H9 (cell line): ENCODE data around the gene ARHGAP9. TPM values are rescaled to one million over a fixed set of nuclear protein-coding genes. Genes with fewer than 3 reads are reported as not detected.

Experiments used
- DNase-seq: peaks from one replicate; pipeline ENCODE4 v3.0.0-alpha.2; 2017
- H2AFZ ChIP-seq: one replicate; pipeline ENCODE4 v1.6.1; 2013; ENCODE audit warnings: mild to moderate bottlenecking, low read length, control low read depth, moderate library complexity
- H2AK5ac ChIP-seq: 2 replicates; pipeline ENCODE4 v1.6.1; 2013; ENCODE audit warnings: low read length, control low read depth, mixed read lengths; ENCODE audit not compliant: insufficient read length
- H2BK120ac ChIP-seq: one replicate; pipeline ENCODE4 v1.6.1; 2013; ENCODE audit warnings: low read depth, mild to moderate bottlenecking, low read length, control low read depth, inconsistent platforms; ENCODE audit not compliant: poor library complexity, severe bottlenecking
- H2BK12ac ChIP-seq: 2 replicates; pipeline ENCODE4 v1.6.1; 2013; ENCODE audit warnings: low read length, control low read depth, mixed read lengths, low read depth; ENCODE audit not compliant: insufficient read length
- H2BK15ac ChIP-seq: 2 replicates; pipeline ENCODE4 v1.6.1; 2013; ENCODE audit warnings: low read depth, low read length, control low read depth
- H2BK20ac ChIP-seq: one replicate; pipeline ENCODE4 v1.6.1; 2013; ENCODE audit warnings: low read depth, mild to moderate bottlenecking, low read length, control low read depth, inconsistent platforms; ENCODE audit not compliant: poor library complexity, severe bottlenecking
- H2BK5ac ChIP-seq: 2 replicates; pipeline ENCODE4 v1.6.1; 2013; ENCODE audit warnings: low read length, control low read depth, mixed read lengths; ENCODE audit not compliant: insufficient read length
- H3K14ac ChIP-seq: 2 replicates; pipeline ENCODE4 v1.6.1; 2013; ENCODE audit warnings: low read length, control low read depth; ENCODE audit not compliant: insufficient read depth
- H3K18ac ChIP-seq: 2 replicates; pipeline ENCODE4 v1.6.1; 2013; ENCODE audit warnings: low read depth, mild to moderate bottlenecking, mixed read lengths, low read length, control low read depth; ENCODE audit not compliant: insufficient read length
- H3K23ac ChIP-seq: 2 replicates; pipeline ENCODE4 v1.6.1; 2013; ENCODE audit warnings: low read length, control low read depth, mixed read lengths, low read depth; ENCODE audit not compliant: insufficient read length
- H3K23me2 ChIP-seq: 2 replicates; pipeline ENCODE4 v1.6.1; 2013; ENCODE audit warnings: low read depth, mild to moderate bottlenecking, mixed read lengths, low read length, control low read depth; ENCODE audit not compliant: insufficient read length, poor library complexity, severe bottlenecking
- H3K27ac ChIP-seq: 2 replicates; pipeline ENCODE4 v1.5.1; 2013; ENCODE audit warnings: low read length, control low read depth, mixed read lengths, low read depth; ENCODE audit not compliant: insufficient read length
- H3K27me3 ChIP-seq: 2 replicates; pipeline ENCODE4 v1.6.1; 2013; ENCODE audit warnings: low read length, control low read depth, inconsistent platforms; ENCODE audit not compliant: insufficient read depth
- H3K4ac ChIP-seq: 2 replicates; pipeline ENCODE4 v1.6.1; 2013; ENCODE audit warnings: low read depth, mild to moderate bottlenecking, control low read depth, inconsistent platforms, low read length, moderate library complexity
- H3K4me1 ChIP-seq: 2 replicates; pipeline ENCODE4 v1.6.1; 2013; ENCODE audit warnings: low read length, control low read depth, inconsistent platforms; ENCODE audit not compliant: insufficient read depth
- H3K4me2 ChIP-seq: 2 replicates; pipeline ENCODE4 v1.6.1; 2013; ENCODE audit warnings: low read length, control low read depth, mixed read lengths; ENCODE audit not compliant: insufficient read length, insufficient read depth
- H3K56ac ChIP-seq: 2 replicates; pipeline ENCODE4 v1.6.1; 2013; ENCODE audit warnings: low read depth, mild to moderate bottlenecking, mixed read lengths, low read length, control low read depth; ENCODE audit not compliant: insufficient read length
- H3K79me1 ChIP-seq: 2 replicates; pipeline ENCODE4 v1.6.1; 2013; ENCODE audit warnings: low read depth, mild to moderate bottlenecking, moderate library complexity, low read length, control low read depth, inconsistent platforms; ENCODE audit not compliant: insufficient read depth, poor library complexity, severe bottlenecking
- H3K79me2 ChIP-seq: 2 replicates; pipeline ENCODE4 v1.6.1; 2013; ENCODE audit warnings: low read length, control low read depth, inconsistent platforms; ENCODE audit not compliant: insufficient read depth
- H3K9ac ChIP-seq: 2 replicates; pipeline ENCODE4 v1.6.1; 2013; ENCODE audit warnings: low read length, control low read depth, mixed read lengths; ENCODE audit not compliant: insufficient read length; ENCODE audit errors: extremely low read depth
- H3K9me3 ChIP-seq: one replicate; pipeline ENCODE4 v1.6.1; 2013; ENCODE audit warnings: low read depth, low read length, inconsistent platforms; ENCODE audit not compliant: control insufficient read depth
- H3T11ph ChIP-seq: one replicate; pipeline ENCODE4 v1.6.1; 2013; ENCODE audit warnings: mild to moderate bottlenecking, low read length, control low read depth, inconsistent platforms
- H4K20me1 ChIP-seq: one replicate; pipeline ENCODE4 v1.6.1; 2013; ENCODE audit not compliant: control insufficient read depth, insufficient read length, insufficient read depth
- H4K5ac ChIP-seq: 2 replicates; pipeline ENCODE4 v1.6.1; 2013; ENCODE audit warnings: low read depth, mild to moderate bottlenecking, mixed read lengths, low read length, control low read depth; ENCODE audit not compliant: insufficient read length
- H4K8ac ChIP-seq: replicated peaks from 2 replicates; pipeline ENCODE4 v1.6.1; 2013; ENCODE audit warnings: low read length, control low read depth, mixed read lengths, low read depth; ENCODE audit not compliant: insufficient read length
- H4K91ac ChIP-seq: 2 replicates; pipeline ENCODE4 v1.6.1; 2013; ENCODE audit warnings: low read depth, mild to moderate bottlenecking, moderate library complexity, mixed read lengths, low read length, control low read depth; ENCODE audit not compliant: insufficient read length
- H3K27ac Mint-ChIP-seq, 3 experiments: 2 replicates in 2 of 3; 3 replicates in 1 of 3; pipeline ENCODE4 v1.8.0; 2020 to 2021; ENCODE audit warnings: mixed read lengths in 3 of 3, mild to moderate bottlenecking in 1 of 3, moderate library complexity in 1 of 3
- H3K27me3 Mint-ChIP-seq: 2 replicates; pipeline ENCODE4 v1.8.0; 2021; ENCODE audit warnings: low read depth, mild to moderate bottlenecking, moderate library complexity, mixed read lengths
- H3K36me3 Mint-ChIP-seq, 3 experiments: 2 replicates in 2 of 3; 3 replicates in 1 of 3; pipeline ENCODE4 v1.8.0; 2020 to 2021; ENCODE audit warnings: low read depth in 3 of 3, mixed read lengths in 3 of 3; ENCODE audit not compliant: insufficient read depth in 1 of 3
- H3K4me1 Mint-ChIP-seq, 2 experiments: 2 replicates each; pipeline ENCODE4 v1.8.0; 2020; ENCODE audit warnings: mixed read lengths in 2 of 2
- H3K4me3 Mint-ChIP-seq, 2 experiments: 2 replicates in 1 of 2; 3 replicates in 1 of 2; pipeline ENCODE4 v1.8.0; 2020 to 2021; ENCODE audit warnings: mild to moderate bottlenecking in 2 of 2, mixed read lengths in 2 of 2, moderate library complexity in 1 of 2
- H3K9me3 Mint-ChIP-seq, 2 experiments: 2 replicates in 1 of 2; 3 replicates in 1 of 2; pipeline ENCODE4 v1.8.0; 2020; ENCODE audit warnings: mild to moderate bottlenecking in 2 of 2, mixed read lengths in 2 of 2, moderate library complexity in 1 of 2
- CTCF ChIP-seq: fragments of 200-600 bp; sonication (generic); conservative IDR thresholded peaks from 3 replicates; pipeline ENCODE4 v1.8.0; 2021; ENCODE audit warnings: antibody characterized with exemption, mild to moderate bottlenecking
- WGBS: extraction: QIAGEN DNeasy Blood & Tissue Kit; methylation state at CpG from one replicate; pipeline ENCODE4 v1.1.7; 2013; ENCODE audit warnings: missing lambda C conversion rate, low lambda C conversion rate, mixed read lengths; ENCODE audit not compliant: insufficient read length; ENCODE audit errors: extremely low coverage; 5-methylcytosine and 5-hydroxymethylcytosine counted together
- total RNA-seq: library from RNA; stranded (reverse); gene quantifications from 2 replicates; pipeline ENCODE4 v1.2.1, GENCODE V29; 2021

ARHGAP9 gene
- total RNA-seq, 1 experiment from 2014 or later, result 3.7 TPM

GRCh38 chr12:57488402-57489156, 8.9 kb upstream of the ARHGAP9 start:
- peak overlapping the region; percentile 90 for H3K4me2 ChIP-seq
- H3K79me2 ChIP-seq, result peaks cover 8% of the 10 kb centered on the region; the same call in 1 of the 2 replicates
- no peaks in the 10 kb centered on the region for H3K9me3 ChIP-seq
- H3K79me1 ChIP-seq, result no peaks in the 10 kb centered on the region
- no peak overlapping the region for H2BK20ac ChIP-seq
- H3K9me3 Mint-ChIP-seq, result peaks cover 3 to 6% of the 10 kb centered on the region in 2 experiments; a peak in 3 of 5 replicates
- H4K91ac ChIP-seq, result no peak overlapping the region
- peaks cover 48 to 52% (median 49%) of the 10 kb centered on the region in 3 experiments for H3K36me3 Mint-ChIP-seq
- H3K4ac ChIP-seq, result no peak overlapping the region; the same call in 1 of the 2 replicates
- H2BK120ac ChIP-seq, result no peak overlapping the region
- no peak overlapping the region for H2BK15ac ChIP-seq
- peak overlapping the region; percentile 95 to 99 (median 97) for H3K27ac Mint-ChIP-seq
- no peak overlapping the region for H4K5ac ChIP-seq
- no peak overlapping the region for H2BK12ac ChIP-seq
- peak overlapping the region; percentile 96 to 97 for H3K4me3 Mint-ChIP-seq
- WGBS, result 100% methylated on average over 1 of the region's 11 CpGs
- H3K23me2 ChIP-seq, result peaks cover 5% of the 10 kb centered on the region
- H2AK5ac ChIP-seq, result no peak overlapping the region
- no peaks in the 10 kb centered on the region for H3K27me3 Mint-ChIP-seq
- H3K4me1 Mint-ChIP-seq, result peaks cover 8 to 9% of the 10 kb centered on the region in 2 experiments
- H3K9ac ChIP-seq, result peak overlapping the region; percentile 85
- peak overlapping the region; percentile 95; the same call in 1 of the 2 replicates for H3K14ac ChIP-seq
- no peaks in the 10 kb centered on the region for H4K20me1 ChIP-seq
- H3K4me1 ChIP-seq, result peaks cover 2% of the 10 kb centered on the region; the same call in 1 of the 2 replicates
- peak overlapping the region; percentile 74 for H3K18ac ChIP-seq
- H3K27ac ChIP-seq, result no peak overlapping the region
- no peak overlapping the region for H2AFZ ChIP-seq
- H3K23ac ChIP-seq, result no peak overlapping the region
- no peak overlapping the region for H3K56ac ChIP-seq
- H4K8ac ChIP-seq, result no peak overlapping the region
- DNase-seq, result no peak
- H3T11ph ChIP-seq, result no peak overlapping the region
- H2BK5ac ChIP-seq, result peak overlapping the region; percentile 2
- H3K27me3 ChIP-seq, result no peaks in the 10 kb centered on the region
- no peak for TF ChIP-seq CTCF
